GM19452 (cell line): ENCODE measurements around the gene MUSTN1.

Experiments used
- ATAC-seq: cut with Tn5 transposase; IDR thresholded peaks from one replicate; pipeline ENCODE4 v1.9.1; 2021; ENCODE audit not compliant: unreplicated experiment

Gene MUSTN1

DNA sequence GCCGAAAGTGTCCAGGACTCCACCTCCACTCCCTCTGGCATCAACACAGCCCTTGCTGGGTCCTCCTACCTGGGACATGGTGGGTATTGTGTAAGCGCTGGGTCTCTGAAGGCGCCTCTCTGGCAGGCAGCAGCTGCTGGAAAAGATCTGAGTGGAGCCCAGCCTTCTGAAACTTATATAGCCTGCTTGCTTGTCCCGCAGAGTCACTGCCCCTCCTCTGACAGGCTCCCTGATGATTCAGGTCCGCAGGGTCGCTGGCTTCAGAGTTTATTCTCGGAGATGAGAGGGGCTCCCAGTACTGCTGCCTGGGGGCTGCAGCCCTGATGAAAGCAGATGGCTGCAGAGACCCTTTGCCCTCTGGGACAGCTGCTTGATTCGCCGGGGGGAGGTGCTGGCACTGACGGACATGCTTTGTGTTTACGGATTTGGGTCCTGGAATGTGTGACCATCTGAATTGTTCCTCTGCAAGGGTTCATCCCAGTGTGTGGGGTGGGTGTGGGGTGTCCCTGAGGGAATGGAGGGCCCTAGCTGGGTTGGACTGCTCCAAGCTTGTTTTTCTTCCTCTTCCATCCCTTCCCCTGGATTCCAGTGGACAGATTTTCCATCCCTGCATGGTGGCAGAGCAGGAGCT is at the start of gene MUSTN1:
TSS of gene MUSTN1 (minus strand) at position 149 of the 631 bp plus-strand sequence. CDS start at position 78, 71 bp downstream.
- no peak for ATAC-seq

DNA sequence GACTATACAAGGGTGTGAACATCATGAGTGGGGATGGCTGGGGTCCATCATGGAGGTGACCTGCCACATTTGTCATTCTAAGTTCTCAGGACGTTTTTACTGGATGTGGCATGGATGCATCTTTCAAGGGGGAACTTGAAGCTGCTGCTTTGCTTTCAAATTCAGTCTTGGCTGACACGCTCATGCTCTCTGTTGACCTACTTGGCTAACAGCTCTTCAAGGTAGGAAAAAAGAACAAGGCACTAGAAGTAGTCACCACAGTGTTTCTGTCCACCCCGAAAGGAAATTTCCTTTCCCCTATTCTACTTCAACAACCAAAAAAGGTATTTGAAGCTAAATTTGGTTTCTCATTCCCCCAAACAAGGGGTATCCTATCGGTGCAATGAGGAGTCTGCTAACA is 47.6 kb upstream of the MUSTN1 start:
- no peak for ATAC-seq

DNA sequence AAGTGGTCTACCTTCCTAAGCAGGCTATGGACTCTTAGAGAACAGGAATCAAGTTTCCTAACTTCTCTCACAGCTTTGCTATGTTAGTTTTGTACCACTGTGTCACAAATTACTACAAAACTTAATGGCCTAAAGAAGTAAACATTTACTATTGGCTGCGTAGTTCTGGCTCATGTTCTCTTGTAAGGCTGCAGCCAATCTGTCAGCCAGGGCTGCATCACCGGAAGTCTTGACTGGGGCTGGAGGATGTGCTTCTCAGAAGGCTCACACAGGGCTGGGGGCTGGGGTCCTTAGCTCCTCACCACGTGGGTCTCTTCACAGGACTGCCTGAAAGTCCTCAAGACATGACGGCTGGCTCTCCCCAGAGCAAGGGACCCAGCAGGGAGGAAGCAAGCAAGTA is 47.1 kb upstream of the MUSTN1 start:
- ATAC-seq = no peak

DNA sequence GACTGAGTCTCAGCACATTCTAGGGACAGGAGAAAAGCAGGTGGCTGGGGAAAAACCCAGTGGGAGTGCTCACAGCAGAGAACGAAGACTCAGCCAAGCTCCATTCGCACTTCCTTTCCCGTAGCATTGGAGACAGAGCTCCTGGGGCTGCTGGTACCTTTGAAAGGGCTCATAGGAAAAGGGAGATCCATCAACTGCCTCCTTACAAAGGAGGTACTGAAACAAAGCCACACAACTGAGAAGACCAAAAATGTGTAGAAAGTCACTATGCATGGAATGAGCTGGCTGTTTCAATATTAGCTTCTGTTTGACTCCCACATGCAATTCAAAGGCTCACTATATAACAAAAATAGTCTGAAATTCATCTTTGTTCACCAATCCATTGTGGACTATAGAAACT is 45.7 kb upstream of the MUSTN1 start:
- no peak for ATAC-seq

DNA sequence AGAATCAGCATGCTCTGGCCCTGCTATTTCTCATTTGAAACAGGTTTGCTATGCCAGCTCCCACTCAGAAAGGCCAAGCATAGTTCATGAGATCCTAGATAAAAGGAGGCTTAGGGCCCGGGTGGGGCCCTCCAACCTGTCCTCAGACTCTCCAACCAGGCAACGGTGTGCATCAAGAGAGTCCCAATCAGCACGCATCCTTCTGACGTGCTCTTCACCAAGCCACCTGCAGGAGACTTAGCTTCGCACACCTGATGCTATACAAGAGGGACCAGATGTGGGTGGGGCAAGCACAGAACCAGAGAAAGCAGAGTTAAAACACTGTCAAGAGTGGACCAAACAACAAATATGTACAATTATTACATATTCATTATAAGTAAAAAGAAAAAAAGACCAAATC is 45.2 kb upstream of the MUSTN1 start:
- no peak for ATAC-seq

DNA sequence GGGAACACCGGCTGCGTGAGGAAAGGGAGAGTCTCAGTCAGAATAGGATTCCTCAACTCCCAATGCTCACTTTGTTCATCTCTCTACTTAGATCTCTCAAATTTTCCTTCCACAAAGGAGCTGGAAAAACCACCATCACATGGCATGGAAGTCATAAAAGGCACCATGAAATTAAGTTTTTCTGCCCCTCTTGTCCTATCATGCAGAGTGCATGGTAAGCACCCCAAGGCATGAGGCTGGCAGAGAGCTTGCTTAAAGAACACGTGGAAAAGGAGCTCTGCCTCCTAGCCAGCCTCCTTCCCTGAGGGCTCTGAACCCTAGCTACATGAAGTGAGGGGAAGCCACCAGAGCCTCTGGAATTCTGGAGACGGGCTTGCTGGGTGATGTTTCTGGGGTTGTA is 44.8 kb upstream of the MUSTN1 start:
- no peak for ATAC-seq

DNA sequence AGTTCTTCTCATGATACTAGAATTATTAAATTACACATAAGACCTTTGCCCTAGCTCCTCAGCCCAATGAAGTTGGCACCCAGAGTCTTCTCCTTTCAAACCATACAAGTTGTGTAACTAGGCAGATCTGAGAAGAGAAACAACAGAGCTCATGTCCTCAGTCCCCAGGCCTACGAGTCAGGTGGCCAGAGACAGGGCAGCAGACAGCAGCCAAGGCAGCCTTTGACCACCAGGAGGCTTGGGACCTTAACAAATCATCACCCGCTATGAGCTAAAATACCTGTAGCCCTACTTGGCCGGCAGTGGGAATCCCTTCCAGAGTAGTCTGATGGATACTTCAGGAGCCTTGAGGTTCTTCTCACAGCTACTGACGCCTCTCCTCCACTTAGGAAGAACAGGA is 44.3 kb upstream of the MUSTN1 start:
- ATAC-seq = no peak

DNA sequence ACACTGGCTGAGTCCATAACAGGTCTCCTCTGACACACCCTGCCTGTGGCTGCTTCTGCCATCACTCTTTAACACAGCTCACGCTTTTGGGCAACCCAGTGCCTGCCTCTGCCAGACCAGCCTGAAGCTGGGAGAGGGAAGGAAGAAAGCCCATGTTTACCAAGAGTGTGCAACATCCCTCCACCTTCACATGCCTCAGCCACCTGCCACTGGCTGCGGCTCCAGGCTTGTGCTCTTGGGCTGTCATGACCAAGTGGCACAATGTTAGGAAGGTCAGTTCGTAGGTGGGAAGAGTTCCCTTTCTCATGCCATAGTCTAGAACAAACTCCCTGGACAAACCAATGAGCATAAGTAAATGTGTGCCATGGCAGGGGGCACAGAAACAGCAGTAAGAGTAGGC is 42.3 kb upstream of the MUSTN1 start:
- no peak for ATAC-seq

DNA sequence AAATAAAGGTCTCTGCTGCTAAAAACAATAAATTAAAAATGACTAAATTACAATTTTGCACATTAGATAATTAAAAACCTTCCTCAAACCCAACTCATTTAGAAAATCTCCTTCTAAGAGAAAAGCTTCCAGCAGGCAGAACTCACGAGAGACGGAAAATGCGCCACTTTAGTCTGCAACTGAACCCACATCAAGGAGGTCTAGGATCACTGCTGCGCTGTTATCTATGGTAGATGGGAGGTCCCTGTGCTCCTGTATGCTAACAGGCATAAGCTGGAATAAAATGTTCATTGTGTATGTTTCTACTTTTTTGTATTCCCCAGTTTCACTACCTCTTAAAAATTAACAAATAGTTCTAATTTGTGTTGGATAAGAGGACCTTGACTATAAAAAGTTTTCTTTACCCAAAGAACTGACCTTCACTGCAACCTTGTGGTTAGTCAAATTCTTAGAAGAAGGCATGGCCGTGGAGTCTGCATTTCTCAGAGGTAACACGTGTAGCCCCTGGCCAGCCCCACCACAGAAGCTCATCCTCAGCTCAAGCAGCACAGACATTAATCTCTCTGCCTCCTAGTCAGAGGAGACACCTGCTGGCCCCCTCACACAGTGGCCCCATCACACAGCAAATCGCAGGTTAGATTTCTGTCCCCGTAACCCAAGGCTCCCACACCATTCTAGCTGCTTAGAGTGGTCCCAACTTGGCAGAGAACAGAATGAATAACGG is 40.2 kb upstream of the MUSTN1 start:
- no peak for ATAC-seq

DNA sequence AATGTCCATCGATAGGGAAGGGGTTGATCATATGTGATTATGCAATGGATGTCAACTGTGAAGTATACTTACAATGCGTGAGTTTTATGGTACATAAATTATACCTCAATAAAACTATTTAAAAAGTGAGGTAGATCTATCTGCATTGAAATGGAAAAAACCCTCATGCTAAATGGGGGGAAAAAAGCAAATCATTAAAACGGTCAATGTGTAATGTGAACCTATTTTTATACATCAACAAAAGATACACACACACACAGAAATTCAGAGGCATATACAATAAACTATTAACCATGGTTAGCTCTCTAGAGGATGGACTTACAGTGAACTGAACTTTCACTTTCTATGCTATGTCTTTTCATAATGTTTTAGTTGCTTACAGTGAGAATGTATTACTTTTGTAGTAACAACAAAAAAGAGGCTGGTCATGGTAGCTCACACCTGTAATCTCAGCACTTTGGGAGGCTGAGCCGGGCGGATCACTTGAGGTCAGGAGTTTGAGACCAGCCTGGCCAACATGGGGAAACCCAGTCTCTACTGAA is 39.4 kb upstream of the MUSTN1 start:
- ATAC-seq = peak; percentile 49

DNA sequence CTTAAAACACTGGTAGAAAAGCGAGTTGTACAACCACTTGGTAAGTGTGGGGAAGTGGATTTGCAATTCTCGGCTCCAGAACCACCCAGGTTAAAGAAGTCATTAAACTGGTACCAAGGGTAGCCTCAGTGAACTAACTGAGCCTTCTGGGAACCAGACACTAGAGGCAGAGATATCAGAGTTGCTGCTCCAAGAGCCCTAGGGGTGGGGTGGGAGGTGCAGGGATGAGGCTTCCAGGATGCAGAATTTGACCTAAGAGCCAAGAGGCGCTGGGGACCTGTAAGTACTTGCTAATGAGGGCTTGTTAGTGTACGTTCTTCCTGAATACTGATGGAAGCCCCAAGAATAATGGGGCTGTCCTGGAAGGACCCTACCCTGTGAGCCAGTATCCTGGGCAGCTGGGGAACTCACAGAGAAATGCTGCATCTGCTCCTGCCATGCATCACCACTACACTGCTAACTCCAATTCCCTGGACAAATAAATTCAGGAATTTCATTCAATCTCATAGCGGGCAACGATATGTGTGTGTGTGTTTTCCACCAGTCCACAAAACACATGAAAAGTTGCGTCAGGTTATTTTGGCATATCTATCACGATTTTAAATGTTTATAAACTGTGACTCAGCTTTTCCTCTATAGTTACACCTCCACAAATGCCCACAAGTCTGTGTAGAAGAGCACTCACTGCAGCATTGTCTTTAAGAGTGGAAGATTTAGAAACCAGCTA is 38.8 kb upstream of the MUSTN1 start:
- no peak for ATAC-seq

DNA sequence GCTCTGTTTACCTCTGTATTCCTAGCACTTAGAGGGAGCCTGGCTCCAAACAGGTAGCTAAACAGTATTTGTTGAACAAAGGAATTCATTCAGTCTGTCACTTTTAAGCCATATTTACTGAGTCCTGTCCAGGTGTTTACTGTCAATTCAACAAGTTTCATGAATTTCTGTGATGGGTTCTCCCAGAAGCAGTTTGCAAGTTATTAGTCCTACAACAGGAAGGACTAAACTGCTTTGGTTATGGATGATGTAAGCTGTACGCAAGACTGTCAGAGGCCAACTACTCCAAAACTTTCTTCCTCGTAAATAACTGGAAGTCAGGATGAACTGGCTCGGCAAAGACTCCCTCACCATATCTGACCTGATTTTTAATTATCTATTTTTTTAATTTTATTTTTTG is 37.4 kb upstream of the MUSTN1 start:
- ATAC-seq = no peak

DNA sequence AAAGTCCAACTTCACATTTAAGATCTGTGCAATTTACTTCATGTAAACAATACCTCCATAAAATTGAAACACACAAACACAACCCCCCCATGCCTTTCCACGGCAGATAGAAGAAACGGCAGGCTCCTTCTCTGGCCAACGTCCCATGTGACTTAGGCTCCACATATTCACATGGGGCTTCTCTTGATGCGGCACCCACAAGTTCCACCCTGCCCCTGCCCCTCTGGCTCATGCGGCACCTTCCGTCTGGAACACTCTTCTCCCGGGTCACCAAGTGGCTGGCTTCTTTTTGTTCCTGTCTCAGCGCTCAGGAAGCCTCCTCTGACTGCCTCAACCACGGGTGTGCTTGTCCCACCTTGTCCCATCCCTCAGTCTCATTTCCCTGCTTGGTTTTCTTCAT is 36.9 kb upstream of the MUSTN1 start:
- ATAC-seq = no peak

DNA sequence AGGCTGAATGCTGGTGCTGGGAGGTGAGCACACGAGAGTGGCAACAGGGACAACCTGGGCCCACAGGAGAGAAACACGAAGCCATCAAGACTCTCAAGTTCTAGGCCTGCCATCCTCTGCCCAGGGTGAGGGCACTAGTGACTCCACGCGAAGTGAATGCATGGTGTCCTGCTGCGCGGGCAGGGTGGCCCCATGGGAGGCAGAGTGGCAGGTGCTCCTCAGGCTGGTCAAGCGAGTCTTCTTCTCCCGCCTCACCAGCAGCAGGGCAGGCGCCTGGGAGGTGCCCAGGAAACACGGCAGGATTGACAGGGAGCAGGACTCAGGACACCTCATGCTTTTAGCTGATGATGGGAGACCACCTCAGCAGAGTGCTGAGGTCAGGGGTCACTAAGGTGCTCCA is 35.7 kb upstream of the MUSTN1 start:
- no peak for ATAC-seq

DNA sequence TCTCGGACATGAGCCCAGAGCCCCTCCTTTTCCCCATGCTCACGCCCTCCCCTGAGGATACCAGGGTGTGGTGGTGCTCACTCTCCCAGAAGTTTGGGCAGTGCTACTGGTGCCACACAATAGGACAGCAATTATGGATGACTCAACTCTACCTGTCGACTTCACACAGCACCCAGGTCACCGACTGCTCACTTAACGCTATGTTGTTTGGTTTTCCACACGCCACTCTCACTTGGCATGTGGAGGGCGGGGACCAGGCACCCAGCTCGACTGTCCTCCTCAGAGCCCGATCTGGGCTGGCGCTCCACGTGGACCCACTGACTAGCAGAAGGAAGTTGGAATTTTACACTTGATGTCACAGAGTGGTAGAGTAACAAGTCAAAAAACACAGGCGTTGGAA is 31.6 kb upstream of the MUSTN1 start:
- ATAC-seq = no peak

DNA sequence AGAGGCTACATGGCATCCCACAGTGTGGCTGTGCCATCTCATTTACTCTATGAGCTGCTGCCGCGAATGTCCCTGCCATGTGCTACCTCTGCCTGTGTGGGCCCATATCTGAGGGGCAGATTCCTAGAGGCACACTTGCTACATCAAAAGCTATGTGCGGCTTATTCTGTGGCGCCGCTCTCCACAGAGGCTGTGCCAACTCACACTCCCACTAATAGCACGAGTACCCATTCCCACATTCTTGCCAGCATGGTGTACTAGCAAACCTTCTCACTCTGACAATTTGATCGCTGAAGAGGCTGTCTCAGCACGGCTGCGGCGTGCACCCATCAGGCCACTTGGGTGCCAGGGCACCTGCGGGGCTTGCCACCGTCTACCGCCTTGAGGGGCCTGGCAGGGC is 31.2 kb upstream of the MUSTN1 start:
- ATAC-seq = no peak

DNA sequence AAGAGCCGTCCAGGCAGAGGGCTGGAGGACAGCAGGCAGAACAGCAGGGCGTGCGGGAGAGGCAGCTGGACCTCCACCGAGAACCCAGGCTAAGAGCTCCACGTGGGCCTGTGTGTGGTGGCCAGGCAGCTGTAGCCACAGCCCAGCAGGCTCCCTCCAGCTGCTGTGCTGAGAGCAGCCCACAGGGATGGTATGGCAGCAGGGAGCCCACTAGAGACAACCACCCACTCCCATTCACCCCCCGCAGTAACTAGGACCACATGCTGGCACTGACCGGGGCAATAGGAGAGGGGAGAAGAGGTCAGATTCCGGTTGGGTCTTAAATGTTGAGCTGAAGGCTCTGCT is 25.6 kb upstream of the MUSTN1 start:
- no peak for ATAC-seq

DNA sequence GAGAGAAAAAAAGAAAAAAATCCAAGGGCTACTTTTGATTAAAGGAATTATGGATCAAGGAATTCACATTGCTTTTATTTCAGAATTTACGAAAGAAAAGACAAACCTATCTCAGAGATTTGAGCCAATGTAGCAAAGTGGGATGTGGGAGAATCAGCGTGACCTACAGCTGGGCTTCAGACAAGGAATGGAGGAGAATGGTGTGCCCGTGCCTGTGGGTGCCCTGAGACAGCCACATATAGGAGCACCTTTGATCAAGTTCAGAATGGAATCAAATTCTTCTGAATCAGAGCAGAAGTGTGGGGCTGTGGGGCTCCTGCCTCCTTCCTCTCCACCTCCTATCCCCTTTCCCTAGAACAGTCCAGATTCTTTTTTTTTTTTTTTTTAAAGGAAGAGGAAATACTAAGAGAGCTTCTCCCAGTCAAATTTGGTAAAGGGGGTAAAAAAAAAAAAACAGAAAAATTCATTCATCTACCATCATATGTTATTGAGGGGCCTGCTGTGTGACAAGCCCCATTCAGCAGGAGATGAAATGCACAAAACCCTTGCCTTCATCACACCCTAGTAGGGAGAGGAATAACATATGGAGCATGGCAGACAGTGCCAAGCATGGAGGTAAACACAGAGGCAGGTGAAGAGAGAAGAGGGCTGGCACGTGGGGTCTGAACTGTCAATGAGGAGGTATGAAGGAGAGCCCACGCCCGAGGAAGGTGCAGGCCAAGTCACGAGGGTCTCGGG is 25.0 kb upstream of the MUSTN1 start:
- ATAC-seq = no peak

DNA sequence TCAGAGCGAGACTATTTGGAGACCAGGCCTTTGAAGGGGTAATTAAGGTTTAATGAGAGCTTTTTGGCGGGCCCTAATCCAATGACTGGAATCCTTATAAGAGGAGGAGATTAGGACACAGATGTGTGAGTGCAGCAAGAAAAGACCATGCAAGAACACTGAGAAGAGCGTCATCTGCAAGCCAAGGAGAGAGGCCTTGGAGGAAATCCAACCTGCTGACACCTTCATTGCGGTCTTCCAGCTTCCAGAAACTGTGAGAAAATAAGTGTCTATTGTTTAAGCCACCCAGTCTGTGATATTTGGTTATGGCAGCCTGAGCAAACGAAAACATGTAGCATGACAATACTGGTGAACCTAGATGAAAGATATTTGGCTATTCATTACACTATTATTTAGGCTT is 23.0 kb upstream of the MUSTN1 start:
- ATAC-seq = no peak

DNA sequence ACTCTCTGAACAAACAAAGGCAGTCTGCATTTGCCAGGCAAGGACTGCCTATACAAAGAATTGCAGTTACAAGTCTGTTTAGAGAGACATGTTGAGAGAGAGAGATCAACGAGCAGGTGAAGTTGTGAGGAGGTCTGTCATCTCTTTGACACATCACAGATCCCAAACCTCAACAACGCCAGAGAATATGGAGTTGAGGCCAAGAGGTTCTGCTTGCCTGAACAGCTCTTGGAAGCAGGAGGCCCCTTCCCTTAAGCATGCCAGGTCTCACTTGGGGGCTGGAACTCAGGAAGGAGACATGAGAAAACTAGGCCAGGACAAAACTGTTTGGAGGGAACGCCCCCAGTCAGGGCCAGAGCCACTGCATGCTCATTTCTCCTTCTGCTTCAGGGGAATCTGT is 22.3 kb upstream of the MUSTN1 start:
- ATAC-seq = no peak

DNA sequence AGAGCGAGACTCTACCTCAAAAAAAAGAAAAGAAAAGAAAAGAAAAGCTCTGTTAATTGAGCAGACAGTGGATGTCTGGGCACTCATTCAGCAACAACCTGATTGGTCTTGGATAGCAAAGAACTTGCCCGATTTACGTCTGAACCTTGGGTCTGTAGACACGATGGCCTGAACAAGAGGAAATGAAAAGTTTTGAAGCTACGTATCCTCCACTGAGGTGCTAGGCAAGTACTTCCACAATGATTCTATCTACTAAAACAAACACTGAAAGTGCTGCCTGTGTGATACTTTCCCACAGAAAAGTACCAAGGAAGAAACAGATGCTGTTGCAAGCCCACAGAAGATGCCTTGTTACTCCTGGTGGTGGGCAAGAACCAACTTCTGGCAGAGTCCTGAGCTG is 21.8 kb upstream of the MUSTN1 start:
- ATAC-seq = no peak
